ENCODE data around the gene DCXR. TPM values are rescaled to one million over a fixed set of nuclear protein-coding genes. Genes with fewer than 3 reads are reported as not detected.

DCXR gene
- total and polyA plus RNA-seq, 2 of the 13 experiments (the other 11 are each of a cell fraction or from before 2014, with no cell fraction given): 287 to 311 TPM

DNA sequence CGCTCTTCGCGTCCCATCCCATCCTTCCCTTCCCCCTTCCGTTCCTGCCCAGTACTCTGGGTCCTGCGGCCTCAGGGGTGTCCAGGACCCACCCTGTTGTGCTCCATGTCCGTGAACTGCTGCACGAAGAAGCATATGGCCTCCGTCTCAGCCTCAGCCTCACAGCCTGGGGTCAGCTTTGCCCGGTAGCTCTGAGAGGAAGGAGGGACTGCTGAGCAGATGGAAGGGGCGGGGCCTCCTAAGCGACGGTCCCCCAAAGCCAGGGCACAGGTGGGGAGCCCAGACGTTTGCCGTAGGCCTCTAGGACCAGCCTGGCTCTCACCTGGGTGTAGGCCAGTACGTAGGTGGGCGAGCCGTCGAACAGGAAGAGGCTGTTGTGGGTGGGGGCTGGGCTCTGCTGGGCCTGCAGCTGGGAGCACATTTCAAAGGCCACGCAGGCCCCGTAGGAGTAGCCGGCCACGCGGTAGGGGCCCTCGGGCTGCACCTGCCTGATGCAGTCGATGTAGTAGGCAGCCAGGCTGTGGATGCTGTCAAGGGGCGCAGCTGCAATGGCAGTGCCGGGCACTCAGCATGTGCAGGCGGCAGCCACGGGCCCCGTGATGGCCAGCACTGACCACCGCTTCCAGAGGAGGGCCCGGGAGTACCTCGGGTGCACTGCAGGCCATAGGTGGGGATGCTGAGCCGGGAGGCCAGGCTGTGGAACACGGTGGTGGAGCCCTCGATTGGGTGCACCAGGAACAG, 42.7 kb upstream of the DCXR start:
- H3K27ac ChIP-seq (ENCODE audit: extremely low read length, insufficient read depth, low read length): no peak overlapping the region
- ATAC-seq (no peak), FAIRE-seq (no peak), DNase-seq (ENCODE audit: low spot score) (no peak)
- H3K27me3 ChIP-seq (ENCODE audit: control insufficient read depth in 1 of 2, insufficient read depth in 2 of 2, low read length in 2 of 2): no peaks in the 10 kb centered on the region
- POLR2A ChIA-PET: interaction anchor here (1.2 kb wide), 1 partner anchor 17 kb away, joined by 3 read pairs; no protein-coding TSS in a partner anchor
- intact Hi-C loops (cut with micrococcal nuclease; ENCODE audit: unreplicated experiment): no loop called here
- in situ Hi-C loops (cut with HindIII; ENCODE audit: extremely low pct_ligation_motif_present, low pct_unique_long_range_greater_than_20kb): no loop called here
- CTCF ChIA-PET (ENCODE audit: low intra/inter-chr PET ratio, low total read pairs): no interaction called here
- no peak overlapping the region for H3K9ac ChIP-seq (ENCODE audit: insufficient read depth, low read depth, low read length)
- H2AFZ ChIP-seq (ENCODE audit: low read length): no peak overlapping the region
- no peaks in the 10 kb centered on the region for H3K9me3 ChIP-seq (ENCODE audit: low read length)
- H3K4me2 ChIP-seq (ENCODE audit: low read depth, low read length): no peak overlapping the region
- peaks cover 48% of the 10 kb centered on the region for H4K20me1 ChIP-seq (ENCODE audit: insufficient read depth, low read length)
- WGBS (ENCODE audit: low lambda C conversion rate): 98% methylated on average over 36 of the region's 36 CpGs
- H3K4me1 ChIP-seq (ENCODE audit: insufficient read depth, low read length): peaks cover 11% of the 10 kb centered on the region
- no peak overlapping the region for H3K4me3 ChIP-seq (replicated peaks in 1 of 3; ENCODE audit: insufficient read depth in 1 of 3, low read depth in 2 of 3, low read length in 3 of 3)
- H3K79me2 ChIP-seq (ENCODE audit: insufficient read depth, low read length): no peaks in the 10 kb centered on the region
- no TSS peak for BruUV-seq (replicated peaks)
- peaks cover 55 to 67% of the 10 kb centered on the region in 2 experiments for H3K36me3 ChIP-seq (replicated peaks in 1 of 2; ENCODE audit: control insufficient read depth in 1 of 2, insufficient read depth in 2 of 2, low read length in 2 of 2)
- TF ChIP-seq CBFB (CRISPR knock-in tag; IDR thresholded peaks at IDR 0.05) (0 out of 2 replicates have a peak, but pooled peaks have one; percentile 11), PHF5A (CRISPR knock-in tag; IDR thresholded peaks at IDR 0.05; ENCODE audit: low read depth, unreplicated experiment) (no peak), MAF1 (CRISPR knock-in tag; IDR thresholded peaks at IDR 0.05; ENCODE audit: borderline replicate concordance) (no peak), ZNF160 (CRISPR knock-in tag; IDR thresholded peaks at IDR 0.05) (no peak), ZNF724P (CRISPR knock-in tag; IDR thresholded peaks at IDR 0.05; ENCODE audit: borderline replicate concordance) (no peak), ZNF768 (CRISPR knock-in tag; IDR thresholded peaks at IDR 0.05) (0 out of 2 replicates have a peak, but pooled peaks have one; percentile 7), POLR2A (IDR thresholded peaks at IDR 0.05; ENCODE audit: insufficient read depth in 1 of 2, low read depth in 2 of 2, low read length in 2 of 2) (peak in 1 of 2 experiments; percentile 21; a peak in 1 of 4 replicates), HHEX (CRISPR knock-in tag; IDR thresholded peaks at IDR 0.05) (no peak), HNRNPH1 (optimal IDR thresholded peaks at IDR 0.05; ENCODE audit: low read depth, low read length) (no peak), JARID2 (CRISPR knock-in tag; IDR thresholded peaks at IDR 0.05; ENCODE audit: insufficient replicate concordance) (no peak)
- TF ChIP-seq, protein P1, sequence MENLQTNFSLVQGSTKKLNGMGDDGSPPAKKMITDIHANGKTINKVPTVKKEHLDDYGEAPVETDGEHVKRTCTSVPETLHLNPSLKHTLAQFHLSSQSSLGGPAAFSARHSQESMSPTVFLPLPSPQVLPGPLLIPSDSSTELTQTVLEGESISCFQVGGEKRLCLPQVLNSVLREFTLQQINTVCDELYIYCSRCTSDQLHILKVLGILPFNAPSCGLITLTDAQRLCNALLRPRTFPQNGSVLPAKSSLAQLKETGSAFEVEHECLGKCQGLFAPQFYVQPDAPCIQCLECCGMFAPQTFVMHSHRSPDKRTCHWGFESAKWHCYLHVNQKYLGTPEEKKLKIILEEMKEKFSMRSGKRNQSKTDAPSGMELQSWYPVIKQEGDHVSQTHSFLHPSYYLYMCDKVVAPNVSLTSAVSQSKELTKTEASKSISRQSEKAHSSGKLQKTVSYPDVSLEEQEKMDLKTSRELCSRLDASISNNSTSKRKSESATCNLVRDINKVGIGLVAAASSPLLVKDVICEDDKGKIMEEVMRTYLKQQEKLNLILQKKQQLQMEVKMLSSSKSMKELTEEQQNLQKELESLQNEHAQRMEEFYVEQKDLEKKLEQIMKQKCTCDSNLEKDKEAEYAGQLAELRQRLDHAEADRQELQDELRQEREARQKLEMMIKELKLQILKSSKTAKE (CRISPR knock-in tag; IDR thresholded peaks at IDR 0.05; ENCODE audit: borderline replicate concordance): no peak
- TF ChIP-seq, protein P2, sequence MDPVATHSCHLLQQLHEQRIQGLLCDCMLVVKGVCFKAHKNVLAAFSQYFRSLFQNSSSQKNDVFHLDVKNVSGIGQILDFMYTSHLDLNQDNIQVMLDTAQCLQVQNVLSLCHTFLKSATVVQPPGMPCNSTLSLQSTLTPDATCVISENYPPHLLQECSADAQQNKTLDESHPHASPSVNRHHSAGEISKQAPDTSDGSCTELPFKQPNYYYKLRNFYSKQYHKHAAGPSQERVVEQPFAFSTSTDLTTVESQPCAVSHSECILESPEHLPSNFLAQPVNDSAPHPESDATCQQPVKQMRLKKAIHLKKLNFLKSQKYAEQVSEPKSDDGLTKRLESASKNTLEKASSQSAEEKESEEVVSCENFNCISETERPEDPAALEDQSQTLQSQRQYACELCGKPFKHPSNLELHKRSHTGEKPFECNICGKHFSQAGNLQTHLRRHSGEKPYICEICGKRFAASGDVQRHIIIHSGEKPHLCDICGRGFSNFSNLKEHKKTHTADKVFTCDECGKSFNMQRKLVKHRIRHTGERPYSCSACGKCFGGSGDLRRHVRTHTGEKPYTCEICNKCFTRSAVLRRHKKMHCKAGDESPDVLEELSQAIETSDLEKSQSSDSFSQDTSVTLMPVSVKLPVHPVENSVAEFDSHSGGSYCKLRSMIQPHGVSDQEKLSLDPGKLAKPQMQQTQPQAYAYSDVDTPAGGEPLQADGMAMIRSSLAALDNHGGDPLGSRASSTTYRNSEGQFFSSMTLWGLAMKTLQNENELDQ (CRISPR knock-in tag; IDR thresholded peaks at IDR 0.05; ENCODE audit: borderline replicate concordance): no peak
- TF ChIP-seq, protein P3, sequence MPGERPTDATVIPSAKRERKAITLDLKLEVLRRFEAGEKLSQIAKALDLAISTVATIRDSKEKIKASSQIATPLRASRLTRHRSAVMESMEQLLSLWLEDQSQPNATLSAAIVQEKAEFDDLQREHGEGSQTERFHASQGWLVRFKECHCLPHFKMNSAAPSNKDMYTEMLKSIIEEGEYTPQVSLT (CRISPR knock-in tag; IDR thresholded peaks at IDR 0.05; ENCODE audit: borderline replicate concordance, low read depth): no peak
- TF ChIP-seq, protein P4, sequence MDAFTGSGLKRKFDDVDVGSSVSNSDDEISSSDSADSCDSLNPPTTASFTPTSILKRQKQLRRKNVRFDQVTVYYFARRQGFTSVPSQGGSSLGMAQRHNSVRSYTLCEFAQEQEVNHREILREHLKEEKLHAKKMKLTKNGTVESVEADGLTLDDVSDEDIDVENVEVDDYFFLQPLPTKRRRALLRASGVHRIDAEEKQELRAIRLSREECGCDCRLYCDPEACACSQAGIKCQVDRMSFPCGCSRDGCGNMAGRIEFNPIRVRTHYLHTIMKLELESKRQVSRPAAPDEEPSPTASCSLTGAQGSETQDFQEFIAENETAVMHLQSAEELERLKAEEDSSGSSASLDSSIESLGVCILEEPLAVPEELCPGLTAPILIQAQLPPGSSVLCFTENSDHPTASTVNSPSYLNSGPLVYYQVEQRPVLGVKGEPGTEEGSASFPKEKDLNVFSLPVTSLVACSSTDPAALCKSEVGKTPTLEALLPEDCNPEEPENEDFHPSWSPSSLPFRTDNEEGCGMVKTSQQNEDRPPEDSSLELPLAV (CRISPR knock-in tag; conservative IDR thresholded peaks at IDR 0.05; ENCODE audit: low read depth): no peak
- TF ChIP-seq, protein P5, sequence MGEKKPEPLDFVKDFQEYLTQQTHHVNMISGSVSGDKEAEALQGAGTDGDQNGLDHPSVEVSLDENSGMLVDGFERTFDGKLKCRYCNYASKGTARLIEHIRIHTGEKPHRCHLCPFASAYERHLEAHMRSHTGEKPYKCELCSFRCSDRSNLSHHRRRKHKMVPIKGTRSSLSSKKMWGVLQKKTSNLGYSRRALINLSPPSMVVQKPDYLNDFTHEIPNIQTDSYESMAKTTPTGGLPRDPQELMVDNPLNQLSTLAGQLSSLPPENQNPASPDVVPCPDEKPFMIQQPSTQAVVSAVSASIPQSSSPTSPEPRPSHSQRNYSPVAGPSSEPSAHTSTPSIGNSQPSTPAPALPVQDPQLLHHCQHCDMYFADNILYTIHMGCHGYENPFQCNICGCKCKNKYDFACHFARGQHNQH (CRISPR knock-in tag; IDR thresholded peaks at IDR 0.05): no peak
